Mucosa of descending colon (tissue), 3 donors: ENCODE measurements around the gene NDC1. TPM values are rescaled to one million over a fixed set of nuclear protein-coding genes. Genes with fewer than 3 reads are reported as not detected.

Source experiments
- ATAC-seq: fragments of 200-7000 bp; cut with Tn5 transposase; one replicate; pipeline ENCODE4 v1.9.1; 2020; ENCODE audit warnings: mild to moderate bottlenecking, moderate library complexity
- DNase-seq, 3 donors: peaks; one replicate each; pipeline ENCODE4 v3.0.0-alpha.2; 2020
- H3K36me3 ChIP-seq: fragments of 200-600 bp; one replicate; pipeline ENCODE4 v1.8.0; 2021; ENCODE audit warnings: low read depth, mild to moderate bottlenecking
- H3K4me1 ChIP-seq: fragments of 200-600 bp; one replicate; pipeline ENCODE4 v1.8.0; 2021; ENCODE audit warnings: low read depth, mild to moderate bottlenecking
- H3K4me3 ChIP-seq: fragments of 200-600 bp; one replicate; pipeline ENCODE4 v1.8.0; 2021; ENCODE audit warnings: mild to moderate bottlenecking
- H3K9me3 ChIP-seq: fragments of 200-600 bp; one replicate; pipeline ENCODE4 v1.8.0; 2021; ENCODE audit warnings: mild to moderate bottlenecking
- intact Hi-C, 2 donors: fragments of 100-400 bp; cut with DNase I in 1 of 2; cut with micrococcal nuclease in 1 of 2; formaldehyde crosslinking; loops; one replicate each; pipeline versions ENCODE4 v1.11.0 to v1.11.1; 2022; cut with DNase I, micrococcal nuclease
- total RNA-seq, 3 donors: library from RNA; stranded (reverse); fragmentation: NEBNext Ultra II Directional in 2 of 3; extraction: Animal tissue kit (Norgen Biotek cat#: 25700) in 2 of 3; gene quantifications; one replicate each; pipeline versions ENCODE4 v1.2.1 to v1.2.4, GENCODE V29; 2021 to 2023
- TF ChIP-seq, protein P1 (sequence below): fragments of 200-600 bp; IDR thresholded peaks from one replicate; pipeline ENCODE4 v1.8.0; 2022; ENCODE audit warnings: antibody characterized with exemption, mild to moderate bottlenecking
- donor health status: DM: no; HTN: no; CAD: no; lungs with moderate emphysema.
- donor health status: DM: no; HTN: no; CAD: no.
- donor health status: DM: no; HTN: yes; CAD: no.

NDC1 gene
- total RNA-seq, 3 donors from 2014 or later: 9.7 to 23.8 (median 11.0) TPM

DNA sequence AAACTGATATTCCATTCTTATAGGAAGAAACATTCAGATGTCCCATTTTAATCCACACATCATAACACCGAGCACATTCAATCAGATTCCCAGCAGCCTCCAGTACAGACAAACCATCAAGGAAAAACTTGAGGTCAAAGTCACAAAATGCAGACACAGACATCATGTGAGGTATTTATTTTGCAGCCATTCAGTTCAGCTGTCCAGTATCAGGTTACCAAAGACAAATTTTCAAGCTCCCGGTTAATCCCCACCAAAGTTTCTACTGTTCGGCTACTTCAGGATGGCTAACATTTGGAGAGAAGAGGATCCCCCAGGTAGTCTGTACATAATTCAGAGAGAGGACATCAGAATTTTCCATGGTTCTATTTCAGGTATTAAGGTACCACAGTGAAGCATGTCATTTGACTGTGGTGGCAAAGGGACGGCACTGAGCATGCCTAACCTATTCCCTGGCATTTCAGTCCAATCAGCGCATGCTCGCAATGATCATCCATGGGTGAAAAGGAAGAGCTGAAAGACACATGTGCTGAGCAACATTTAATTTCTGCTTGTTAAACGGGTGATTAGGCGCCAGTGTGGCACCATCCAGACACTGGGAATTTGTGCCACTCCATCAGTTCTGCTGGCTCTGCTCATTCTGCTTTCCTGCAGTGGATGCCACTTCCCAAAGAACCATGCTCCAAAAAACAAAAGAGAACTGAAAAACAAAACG, 13.6 kb upstream of the NDC1 start:
- ATAC-seq (no peak), DNase-seq (no peak)
- Histone ChIP-seq H3K4me3 (no peak overlapping the region), H3K4me1 (no peaks in the 10 kb centered on the region), H3K9me3 (no peaks in the 10 kb centered on the region), H3K36me3 (no peaks in the 10 kb centered on the region)
- TF ChIP-seq, protein P1, sequence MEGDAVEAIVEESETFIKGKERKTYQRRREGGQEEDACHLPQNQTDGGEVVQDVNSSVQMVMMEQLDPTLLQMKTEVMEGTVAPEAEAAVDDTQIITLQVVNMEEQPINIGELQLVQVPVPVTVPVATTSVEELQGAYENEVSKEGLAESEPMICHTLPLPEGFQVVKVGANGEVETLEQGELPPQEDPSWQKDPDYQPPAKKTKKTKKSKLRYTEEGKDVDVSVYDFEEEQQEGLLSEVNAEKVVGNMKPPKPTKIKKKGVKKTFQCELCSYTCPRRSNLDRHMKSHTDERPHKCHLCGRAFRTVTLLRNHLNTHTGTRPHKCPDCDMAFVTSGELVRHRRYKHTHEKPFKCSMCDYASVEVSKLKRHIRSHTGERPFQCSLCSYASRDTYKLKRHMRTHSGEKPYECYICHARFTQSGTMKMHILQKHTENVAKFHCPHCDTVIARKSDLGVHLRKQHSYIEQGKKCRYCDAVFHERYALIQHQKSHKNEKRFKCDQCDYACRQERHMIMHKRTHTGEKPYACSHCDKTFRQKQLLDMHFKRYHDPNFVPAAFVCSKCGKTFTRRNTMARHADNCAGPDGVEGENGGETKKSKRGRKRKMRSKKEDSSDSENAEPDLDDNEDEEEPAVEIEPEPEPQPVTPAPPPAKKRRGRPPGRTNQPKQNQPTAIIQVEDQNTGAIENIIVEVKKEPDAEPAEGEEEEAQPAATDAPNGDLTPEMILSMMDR: no peak
- intact Hi-C loops: no loop called here

- Histone ChIP-seq H3K36me3 (no peaks in the 10 kb centered on the region), H3K4me3 (no peak overlapping the region), H3K4me1 (no peaks in the 10 kb centered on the region), H3K9me3 (no peaks in the 10 kb centered on the region)
- no peak for ATAC-seq
- TF ChIP-seq, protein P1: no peak
- DNase-seq: no peak
- intact Hi-C loops: no loop called here
Observed at GRCh38 chr1:53850082-53850673, 12.1 kb upstream of the NDC1 start.

- no peak for ATAC-seq
- TF ChIP-seq, protein P1: no peak
- intact Hi-C loops: no loop called here
Observed at GRCh38 chr1:53847980-53848379, 9.9 kb upstream of the NDC1 start.

DNA sequence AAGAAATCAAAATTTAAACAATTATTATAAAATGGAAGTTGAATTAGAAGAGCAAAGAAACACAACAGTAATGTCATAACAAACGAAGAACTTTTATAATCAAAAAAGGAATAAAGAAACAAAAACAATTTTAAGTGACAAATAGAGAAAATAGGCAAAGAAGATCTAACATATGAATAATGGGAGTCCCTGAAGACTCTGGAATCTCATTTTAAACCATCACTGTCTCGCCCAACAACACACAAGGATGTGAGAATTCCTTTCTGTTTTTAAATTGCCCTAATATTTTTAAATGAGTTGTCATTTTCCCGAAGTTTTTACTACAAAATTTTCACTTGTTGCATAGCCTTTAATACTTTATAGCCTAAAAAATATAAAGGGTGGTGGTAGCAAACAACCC, 4.3 kb upstream of the NDC1 start:
- TF ChIP-seq, protein P1: no peak
- peaks cover 12% of the 10 kb centered on the region for H3K9me3 ChIP-seq
- H3K4me3 ChIP-seq: no peak overlapping the region
- H3K36me3 ChIP-seq: no peaks in the 10 kb centered on the region
- intact Hi-C loops: no loop called here
- ATAC-seq (no peak), DNase-seq (no peak)
- H3K4me1 ChIP-seq: peaks cover 1% of the 10 kb centered on the region

More at GRCh38 chr1:53847980-53848379, 9.9 kb upstream of the NDC1 start:
- no peak for DNase-seq
- no peak overlapping the region for H3K4me3 ChIP-seq
- no peaks in the 10 kb centered on the region for H3K36me3 ChIP-seq
- H3K4me1 ChIP-seq: no peaks in the 10 kb centered on the region
- no peaks in the 10 kb centered on the region for H3K9me3 ChIP-seq

- TF ChIP-seq, protein P1: no peak
- ATAC-seq: no peak
- peaks cover 7% of the 10 kb centered on the region for H3K4me1 ChIP-seq
- intact Hi-C loops: no loop called here
- DNase-seq: no peak
- peaks cover 12% of the 10 kb centered on the region for H3K9me3 ChIP-seq
- no peaks in the 10 kb centered on the region for H3K36me3 ChIP-seq
- H3K4me3 ChIP-seq: peak overlapping the region; percentile 44
Observed at GRCh38 chr1:53838654-53838974, 518 bp upstream of the NDC1 start.
